Stimulated activated naive CD8-positive, alpha-beta T cell treated with anti-CD3 and anti-CD28 coated beads, Interleukin-15, amount 100 ng/mL, for 72 hours (primary cell): ENCODE measurements around the gene MAPK13.

Source experiments
- ATAC-seq: fragments of 150-1000 bp; cut with Tn5 transposase; 2 replicates; pipeline ENCODE4 v1.10.0; 2021; ENCODE audit warnings: mild to moderate bottlenecking, moderate library complexity
- DNase-seq, 2 donors: peaks; one replicate each; pipeline ENCODE4 v3.0.0; 2021 to 2022
- H3K27ac Mint-ChIP-seq, 2 donors: one replicate each; pipeline ENCODE4 v1.8.0; 2022; ENCODE audit warnings: mild to moderate bottlenecking in 2 of 2, mixed read lengths in 2 of 2, moderate library complexity in 2 of 2
- H3K27me3 Mint-ChIP-seq: one replicate; pipeline ENCODE4 v1.8.0; 2022; ENCODE audit warnings: mixed read lengths
- H3K4me1 Mint-ChIP-seq: one replicate; pipeline ENCODE4 v1.8.0; 2022; ENCODE audit warnings: mild to moderate bottlenecking, mixed read lengths
- H3K4me3 Mint-ChIP-seq, 2 donors: one replicate each; pipeline ENCODE4 v1.8.0; 2022; ENCODE audit warnings: mild to moderate bottlenecking in 2 of 2, mixed read lengths in 2 of 2, moderate library complexity in 1 of 2
- H3K9me3 Mint-ChIP-seq, 2 donors: one replicate each; pipeline ENCODE4 v1.8.0; 2022; ENCODE audit warnings: mixed read lengths in 2 of 2

The MAPK13 gene

GRCh38 chr6:36109092-36109491, 21.2 kb upstream of the MAPK13 start:
- Mint-ChIP-seq H3K4me3 (no peak overlapping the region), H3K27ac (peak overlapping the region; percentile 67 to 82), H3K9me3 (no peaks in the 10 kb centered on the region), H3K4me1 (peaks cover 40% of the 10 kb centered on the region), H3K27me3 (no peaks in the 10 kb centered on the region)
- DNase-seq: no peak
- ATAC-seq: peak; percentile 73

- Mint-ChIP-seq H3K9me3 (no peaks in the 10 kb centered on the region), H3K4me1 (peaks cover 49% of the 10 kb centered on the region), H3K27me3 (no peaks in the 10 kb centered on the region), H3K4me3 (no peak overlapping the region), H3K27ac (no peak overlapping the region)
- DNase-seq: no peak
- no peak for ATAC-seq
Observed at GRCh38 chr6:36110050-36110449, 20.3 kb upstream of the MAPK13 start.

DNA sequence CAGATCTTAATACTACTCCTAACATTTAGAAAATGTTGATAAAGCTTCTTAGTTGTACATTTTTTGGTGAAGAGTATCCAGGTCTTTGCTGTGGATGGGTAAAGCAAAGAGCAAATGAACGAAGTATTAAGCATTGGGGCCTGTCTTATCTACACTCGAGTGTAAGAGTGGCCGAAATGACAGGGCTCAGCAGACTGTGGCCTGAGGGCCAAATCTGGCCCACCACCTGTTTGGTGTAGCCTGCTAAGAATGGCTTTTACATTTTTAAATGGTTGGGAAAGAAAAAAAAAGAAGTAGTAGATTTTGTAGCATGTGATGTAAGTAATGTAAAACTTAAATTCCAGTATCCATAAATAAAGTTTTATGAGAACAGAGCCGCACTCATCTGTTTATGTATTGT, 19.4 kb upstream of the MAPK13 start:
- Mint-ChIP-seq H3K27ac (peak overlapping the region in 1 of 2 donors; percentile 72), H3K4me3 (no peak overlapping the region), H3K27me3 (no peaks in the 10 kb centered on the region), H3K4me1 (peaks cover 56% of the 10 kb centered on the region), H3K9me3 (no peaks in the 10 kb centered on the region)
- DNase-seq (no peak), ATAC-seq (no peak)

DNA sequence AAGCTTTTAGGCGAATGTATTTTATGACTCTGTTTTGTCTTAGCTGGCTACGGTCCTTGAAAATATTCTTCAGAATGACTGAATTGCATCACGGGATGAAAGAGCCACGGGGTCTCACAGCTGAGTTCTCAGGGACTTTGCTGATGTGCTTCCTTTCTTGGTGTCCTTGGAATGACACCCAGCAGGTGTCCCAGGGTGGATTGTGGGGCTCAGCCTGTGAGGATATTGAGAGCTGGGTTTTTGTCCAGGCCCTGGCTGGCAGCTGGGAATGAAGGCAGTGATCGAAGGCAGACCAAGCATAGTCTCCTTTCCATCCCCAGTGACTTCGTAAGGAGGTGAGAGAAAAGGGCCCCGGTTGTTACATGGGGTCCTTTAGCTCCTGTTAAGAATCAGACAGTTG, 18.8 kb upstream of the MAPK13 start:
- H3K27ac Mint-ChIP-seq: no peak overlapping the region
- H3K4me3 Mint-ChIP-seq: no peak overlapping the region
- H3K27me3 Mint-ChIP-seq: no peaks in the 10 kb centered on the region
- no peaks in the 10 kb centered on the region for H3K9me3 Mint-ChIP-seq
- DNase-seq (no peak), ATAC-seq (no peak)
- H3K4me1 Mint-ChIP-seq: peaks cover 63% of the 10 kb centered on the region

- H3K9me3 Mint-ChIP-seq: no peaks in the 10 kb centered on the region
- H3K27ac Mint-ChIP-seq: no peak overlapping the region
- DNase-seq (no peak), ATAC-seq (no peak)
- H3K27me3 Mint-ChIP-seq: no peaks in the 10 kb centered on the region
- H3K4me3 Mint-ChIP-seq: no peak overlapping the region
- H3K4me1 Mint-ChIP-seq: peaks cover 70% of the 10 kb centered on the region
Observed at GRCh38 chr6:36113049-36113448, 17.3 kb upstream of the MAPK13 start.

DNA sequence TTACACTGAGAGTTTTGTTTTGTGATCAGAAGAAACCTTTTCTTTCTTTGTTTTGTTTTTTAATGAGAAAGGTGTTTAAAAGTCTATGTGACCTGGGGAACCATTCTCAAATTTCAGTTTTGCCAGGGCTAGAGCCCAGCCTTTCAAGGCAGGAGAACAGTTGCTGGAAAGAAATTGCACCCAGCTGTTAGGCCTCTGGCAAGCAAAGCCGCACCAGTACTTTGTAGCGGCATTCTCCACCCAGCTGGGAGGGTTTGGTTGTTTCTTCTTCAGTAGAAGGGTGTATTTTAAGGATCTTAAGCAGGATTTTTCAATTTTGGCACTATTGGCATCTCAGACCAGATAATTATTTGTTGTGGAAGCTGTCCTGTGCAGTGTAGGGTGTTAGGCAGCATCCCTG, 16.6 kb upstream of the MAPK13 start:
- H3K27me3 Mint-ChIP-seq: no peaks in the 10 kb centered on the region
- peaks cover 70% of the 10 kb centered on the region for H3K4me1 Mint-ChIP-seq
- no peaks in the 10 kb centered on the region for H3K9me3 Mint-ChIP-seq
- H3K27ac Mint-ChIP-seq: no peak overlapping the region
- H3K4me3 Mint-ChIP-seq: no peak overlapping the region
- ATAC-seq (no peak), DNase-seq (no peak)

DNA sequence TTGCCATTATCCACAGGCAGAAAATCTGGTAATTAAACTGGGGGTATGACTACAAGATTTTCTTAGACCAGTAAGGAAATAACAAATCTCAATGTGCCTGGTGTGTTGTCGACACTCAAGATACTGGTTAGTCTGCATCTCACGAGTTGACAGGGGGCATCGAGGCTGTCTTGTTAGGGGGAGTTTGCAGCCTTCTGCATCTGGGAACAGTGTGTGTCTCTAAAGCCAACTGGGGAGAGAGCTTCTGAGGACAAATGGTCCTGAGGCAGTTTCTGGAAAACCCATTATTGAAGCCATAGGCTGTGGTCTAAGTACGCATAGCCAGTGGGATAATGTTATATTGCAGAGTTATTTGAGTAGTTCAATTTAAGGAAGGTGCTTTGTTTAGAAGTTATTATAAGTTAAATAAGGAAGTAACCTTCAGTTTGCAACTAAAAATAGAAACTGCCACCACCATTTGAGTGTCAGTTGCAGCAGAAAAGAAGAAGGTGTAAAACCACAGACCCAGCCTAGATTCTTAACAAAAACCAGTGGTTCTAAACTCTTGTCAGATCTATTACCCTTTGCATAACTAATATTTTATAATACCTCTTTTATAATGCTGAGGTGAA, 15.4 kb upstream of the MAPK13 start:
- H3K27ac Mint-ChIP-seq: peak overlapping the region; percentile 89 to 92
- no peaks in the 10 kb centered on the region for H3K9me3 Mint-ChIP-seq
- no peaks in the 10 kb centered on the region for H3K27me3 Mint-ChIP-seq
- DNase-seq (no peak), ATAC-seq (no peak)
- H3K4me1 Mint-ChIP-seq: peaks cover 70% of the 10 kb centered on the region
- H3K4me3 Mint-ChIP-seq: peak overlapping the region; percentile 61 to 65

GRCh38 chr6:36115412-36115811, 14.9 kb upstream of the MAPK13 start:
- Mint-ChIP-seq H3K4me1 (peaks cover 72% of the 10 kb centered on the region), H3K27me3 (no peaks in the 10 kb centered on the region), H3K4me3 (peak overlapping the region; percentile 52 to 61), H3K27ac (peak overlapping the region in 1 of 2 donors; percentile 89), H3K9me3 (no peaks in the 10 kb centered on the region)
- ATAC-seq (no peak), DNase-seq (no peak)

DNA sequence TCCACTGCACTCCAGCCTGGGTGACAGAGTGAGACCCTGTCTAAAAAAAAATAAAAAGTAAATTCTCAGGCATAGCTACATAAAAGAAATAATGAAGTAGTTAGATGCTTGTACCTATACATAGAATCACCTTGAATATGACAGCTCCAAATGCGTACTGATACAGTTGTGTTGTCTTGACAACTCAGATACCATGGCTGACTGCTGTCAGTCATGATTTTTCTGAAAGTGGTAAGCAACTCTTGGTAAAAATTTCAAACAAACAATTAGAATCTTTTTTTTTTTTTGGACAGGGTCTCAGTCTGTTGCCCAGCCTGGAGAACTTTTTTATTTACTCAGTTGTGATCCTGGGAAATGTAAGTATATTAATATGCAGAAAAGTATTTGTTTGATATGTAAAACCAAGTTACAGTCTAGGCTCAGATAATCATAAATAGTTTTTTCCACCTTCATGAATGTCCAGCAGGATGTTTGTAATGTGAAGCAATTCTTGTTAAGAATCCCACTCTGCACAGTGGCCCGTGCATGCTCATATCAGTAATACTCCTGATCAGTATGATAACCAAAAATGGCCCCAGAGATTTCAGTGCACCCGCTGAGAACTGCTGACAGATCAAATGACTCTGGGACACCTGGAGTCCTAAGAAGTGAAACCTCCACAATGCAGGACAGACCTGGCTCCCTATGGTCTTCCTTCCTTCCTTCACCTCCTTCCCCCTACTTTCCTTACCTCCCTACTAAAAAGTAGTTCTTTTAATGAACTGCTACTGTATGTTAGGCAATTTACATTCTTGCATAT, 14.0 kb upstream of the MAPK13 start:
- Mint-ChIP-seq H3K4me3 (no peak overlapping the region), H3K27me3 (no peaks in the 10 kb centered on the region), H3K27ac (no peak overlapping the region), H3K9me3 (no peaks in the 10 kb centered on the region), H3K4me1 (peaks cover 81% of the 10 kb centered on the region)
- ATAC-seq: no peak
- no peak for DNase-seq

DNA sequence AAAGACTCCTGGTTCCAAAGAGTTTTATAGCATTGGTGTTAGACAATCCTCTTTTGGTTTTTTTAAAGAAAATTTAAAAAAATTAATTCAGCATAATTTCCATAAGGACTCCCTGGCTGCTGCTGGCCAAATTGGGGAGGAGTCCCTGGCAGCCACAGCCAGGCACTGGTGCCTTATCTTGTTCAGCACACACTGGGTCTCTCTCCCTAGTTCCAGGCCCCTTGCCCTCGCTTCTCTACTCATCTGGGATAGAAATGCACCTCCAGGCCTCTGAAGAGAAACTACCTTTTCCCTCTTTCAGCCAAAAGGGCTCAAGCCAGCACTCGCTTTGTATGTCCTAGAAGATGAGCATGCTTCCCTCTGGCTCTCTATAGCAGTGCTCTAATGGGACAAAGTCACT, 13.4 kb upstream of the MAPK13 start:
- Mint-ChIP-seq H3K4me3 (no peak overlapping the region), H3K4me1 (peaks cover 83% of the 10 kb centered on the region), H3K9me3 (no peaks in the 10 kb centered on the region), H3K27me3 (no peaks in the 10 kb centered on the region), H3K27ac (no peak overlapping the region)
- ATAC-seq (no peak), DNase-seq (no peak)

- Mint-ChIP-seq H3K4me1 (peaks cover 92% of the 10 kb centered on the region), H3K27ac (no peak overlapping the region), H3K4me3 (no peak overlapping the region), H3K9me3 (no peaks in the 10 kb centered on the region), H3K27me3 (no peaks in the 10 kb centered on the region)
- ATAC-seq: no peak
- no peak for DNase-seq
Observed at GRCh38 chr6:36117658-36118549, 12.4 kb upstream of the MAPK13 start.

DNA sequence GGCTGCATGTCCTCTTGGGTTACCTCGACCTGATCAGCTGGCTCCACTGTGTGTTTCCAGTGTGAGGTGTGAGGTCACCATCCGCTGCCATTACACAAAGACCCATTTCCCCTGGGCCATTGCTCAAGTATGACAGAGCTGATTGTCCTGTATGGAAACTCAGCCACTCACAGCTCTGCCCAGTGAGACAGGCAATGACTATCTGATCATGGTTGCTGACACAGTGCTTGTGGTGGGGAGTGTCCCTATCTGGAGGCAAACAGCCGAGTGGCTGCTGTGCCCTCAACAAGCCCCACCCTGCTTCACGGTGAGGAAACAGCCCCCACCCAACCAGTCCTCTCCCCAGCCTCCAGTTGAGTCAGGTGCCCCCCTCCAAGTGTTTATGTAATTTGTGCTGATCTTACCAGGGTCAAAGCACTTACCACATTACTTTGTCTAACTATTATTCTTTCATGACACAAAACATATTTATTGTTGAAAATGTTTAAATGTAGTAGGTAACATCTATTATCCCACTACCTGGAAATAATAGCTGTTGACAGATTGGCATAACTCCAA, 11.7 kb upstream of the MAPK13 start:
- Mint-ChIP-seq H3K4me1 (peaks cover 97% of the 10 kb centered on the region), H3K9me3 (no peaks in the 10 kb centered on the region), H3K27ac (peak overlapping the region in 1 of 2 donors; percentile 48), H3K4me3 (peak overlapping the region in 1 of 2 donors; percentile 16), H3K27me3 (no peaks in the 10 kb centered on the region)
- DNase-seq: peak; percentile 54 to 78
- peak; percentile 91 for ATAC-seq

DNA sequence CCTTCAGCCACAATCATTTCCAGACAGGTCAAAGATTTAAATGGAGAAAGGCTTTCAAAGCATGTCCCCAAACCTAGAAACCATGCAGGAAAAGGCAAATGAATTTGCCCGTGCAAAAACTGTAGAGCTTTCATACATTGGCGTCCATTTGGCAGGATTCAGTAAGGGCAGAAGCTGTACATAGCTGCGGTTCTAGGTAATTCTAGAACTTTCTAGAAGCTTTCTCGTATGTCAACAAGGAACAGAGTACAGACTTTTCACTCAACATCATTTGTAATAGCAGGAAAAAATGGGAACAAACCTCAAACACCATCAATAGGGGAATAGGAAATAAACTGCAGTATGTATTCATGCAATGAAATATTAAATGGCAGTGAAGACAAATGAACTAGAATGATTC, 11.1 kb upstream of the MAPK13 start:
- Mint-ChIP-seq H3K4me3 (peak overlapping the region in 1 of 2 donors; percentile 16), H3K9me3 (no peaks in the 10 kb centered on the region), H3K4me1 (peaks cover 97% of the 10 kb centered on the region), H3K27me3 (no peaks in the 10 kb centered on the region), H3K27ac (no peak overlapping the region)
- no peak for DNase-seq
- no peak for ATAC-seq

GRCh38 chr6:36120018-36120417, 10.3 kb upstream of the MAPK13 start:
- Mint-ChIP-seq H3K4me3 (peak overlapping the region in 1 of 2 donors; percentile 93), H3K9me3 (no peaks in the 10 kb centered on the region), H3K4me1 (peaks cover 94% of the 10 kb centered on the region), H3K27ac (peak overlapping the region in 1 of 2 donors; percentile 90), H3K27me3 (no peaks in the 10 kb centered on the region)
- ATAC-seq (no peak), DNase-seq (no peak)

DNA sequence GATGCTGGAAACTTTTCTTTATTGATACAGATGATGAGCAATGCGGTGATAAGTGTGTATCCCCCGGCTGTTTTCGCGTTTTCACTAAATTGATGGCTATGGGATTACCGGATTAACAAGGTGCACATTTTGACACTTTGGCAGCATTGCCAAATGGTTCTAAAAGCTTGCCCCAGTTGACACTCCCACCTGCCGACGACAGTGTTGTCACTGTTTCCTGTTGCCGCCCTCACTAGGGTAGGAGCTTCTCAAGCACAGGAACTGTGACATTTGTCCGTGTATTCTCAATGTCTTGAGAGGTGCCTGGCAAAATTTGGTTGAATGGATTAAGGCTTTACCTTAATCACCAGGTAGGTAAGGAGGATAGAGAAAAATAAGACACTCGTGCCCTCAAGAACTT, 9.8 kb upstream of the MAPK13 start:
- peaks cover 89% of the 10 kb centered on the region for H3K4me1 Mint-ChIP-seq
- no peaks in the 10 kb centered on the region for H3K27me3 Mint-ChIP-seq

More for the DNA sequence above, 9.8 kb upstream of the MAPK13 start:
- DNase-seq: peak; percentile 46 to 64
- peak overlapping the region; percentile 77 to 90 for H3K27ac Mint-ChIP-seq
- peak overlapping the region; percentile 89 to 93 for H3K4me3 Mint-ChIP-seq
- H3K9me3 Mint-ChIP-seq: no peaks in the 10 kb centered on the region
- peak; percentile 56 for ATAC-seq
